Upper lobe of left lung (tissue), 6 donors: ENCODE results near the gene SMIM11. TPM values are rescaled to one million over a fixed set of nuclear protein-coding genes. Genes with fewer than 3 reads are reported as not detected.

ENCODE experiments used
- ATAC-seq, 2 donors: fragments of 200-7000 bp; cut with Tn5 transposase; one replicate each; pipeline ENCODE4 v1.9.1; 2022; ENCODE audit warnings: mild to moderate bottlenecking in 2 of 2, moderate library complexity in 2 of 2; ENCODE audit not compliant: low FRiP score in 2 of 2
- DNase-seq, 2 donors: peaks; one replicate each; pipeline ENCODE4 v3.0.0-alpha.2; 2019 to 2020
- H3K27ac ChIP-seq, 4 donors: fragments of 200-600 bp; sonication (generic); one replicate each; pipeline ENCODE4 v1.5.1; 2016 to 2019
- H3K27me3 ChIP-seq, 4 donors: fragments of 200-600 bp; sonication (generic); one replicate each; pipeline ENCODE4 v1.5.1; 2017 to 2019
- H3K36me3 ChIP-seq, 4 donors: fragments of 200-600 bp; sonication (generic); one replicate each; pipeline ENCODE4 v1.5.1; 2016 to 2019
- H3K4me1 ChIP-seq, 4 donors: fragments of 200-600 bp; sonication (generic); one replicate each; pipeline ENCODE4 v1.5.1; 2018 to 2019
- H3K4me3 ChIP-seq, 4 donors: fragments of 200-600 bp; sonication (generic); one replicate each; pipeline ENCODE4 v1.5.1; 2017 to 2019; ENCODE audit warnings: mild to moderate bottlenecking in 2 of 4, moderate library complexity in 1 of 4
- H3K9me3 ChIP-seq, 4 donors: fragments of 200-600 bp; sonication (generic); one replicate each; pipeline ENCODE4 v1.5.1; 2018 to 2019
- CTCF ChIP-seq, 6 experiments: fragments of 450-650 bp in 4 of 6; fragments of 200-600 bp in 2 of 6; sonication (generic) in 2 of 6; IDR thresholded peaks; one replicate each; pipeline ENCODE4 v1.5.1; 2016 to 2019; ENCODE audit warnings: antibody characterized with exemption in 6 of 6
- EP300 ChIP-seq, 4 donors: sonication (generic); formaldehyde crosslinking; IDR thresholded peaks; one replicate each; pipeline ENCODE4 v1.5.1; 2017; ENCODE audit warnings: antibody characterized with exemption in 4 of 4, control low read depth in 2 of 4
- POLR2A ChIP-seq, 4 donors: fragments of 450-650 bp; IDR thresholded peaks; one replicate each; pipeline ENCODE4 v1.5.1; 2016 to 2017; ENCODE audit warnings: antibody characterized with exemption in 4 of 4, mild to moderate bottlenecking in 2 of 4
- POLR2AphosphoS5 ChIP-seq, 2 donors: sonication (generic); formaldehyde crosslinking; IDR thresholded peaks; one replicate each; pipeline ENCODE4 v1.5.1; 2017; ENCODE audit warnings: antibody characterized with exemption in 2 of 2
- WGBS, 2 donors: methylation state at CpG; one replicate each; pipeline ENCODE4 v1.1.5; 2017 to 2018; 5-methylcytosine and 5-hydroxymethylcytosine counted together
- total RNA-seq, 6 donors: library from RNA; depleted of rRNA in 4 of 6; stranded (reverse); fragments of >200 nt in 4 of 6; gene quantifications; one replicate each; pipeline versions ENCODE4 v1.1.0 to v1.2.1, GENCODE V29; 2016 to 2021
- donor health status: DM: no; HTN: no; CAD: no; lungs with moderate emphysema.
- donor health status: DM: no; HTN: yes; CAD: no; lungs with severe emphysema.

SMIM11 gene
- total RNA-seq, 6 donors from 2014 or later = 3.0 to 21.6 (median 8.0) TPM

DNA sequence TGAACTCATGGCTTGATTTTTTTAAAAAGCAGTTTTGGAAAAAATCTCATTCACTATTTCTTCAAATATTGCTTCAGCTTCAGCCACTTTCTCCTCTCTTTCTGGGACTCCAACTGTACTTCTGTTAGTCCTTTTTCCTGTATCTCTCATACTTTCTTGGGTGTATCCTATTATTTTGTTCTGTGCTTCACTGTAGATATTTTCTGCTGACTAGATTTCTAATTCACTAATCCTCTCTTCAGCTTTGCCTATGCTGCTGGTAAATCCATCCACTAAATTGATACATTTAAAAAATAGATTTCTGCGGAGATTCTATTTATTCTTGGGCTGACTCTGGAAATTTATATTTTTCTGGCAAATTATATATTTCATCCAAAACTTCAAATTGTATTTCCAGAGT lies 16.4 kb upstream of the SMIM11 start:
- Histone ChIP-seq H3K27ac (no peak overlapping the region), H3K4me1 (peaks cover 0 to 5% (median 0%) of the 10 kb centered on the region in 4 donors), H3K36me3 (no peaks in the 10 kb centered on the region), H3K4me3 (no peak overlapping the region), H3K9me3 (no peaks in the 10 kb centered on the region), H3K27me3 (no peaks in the 10 kb centered on the region)
- 51 to 90% methylated on average over 1 of the region's 1 CpG for WGBS, 2 donors
- TF ChIP-seq EP300 (IDR thresholded peaks at IDR 0.05) = no peak
- DNase-seq = no peak
- no peak for ATAC-seq

DNA sequence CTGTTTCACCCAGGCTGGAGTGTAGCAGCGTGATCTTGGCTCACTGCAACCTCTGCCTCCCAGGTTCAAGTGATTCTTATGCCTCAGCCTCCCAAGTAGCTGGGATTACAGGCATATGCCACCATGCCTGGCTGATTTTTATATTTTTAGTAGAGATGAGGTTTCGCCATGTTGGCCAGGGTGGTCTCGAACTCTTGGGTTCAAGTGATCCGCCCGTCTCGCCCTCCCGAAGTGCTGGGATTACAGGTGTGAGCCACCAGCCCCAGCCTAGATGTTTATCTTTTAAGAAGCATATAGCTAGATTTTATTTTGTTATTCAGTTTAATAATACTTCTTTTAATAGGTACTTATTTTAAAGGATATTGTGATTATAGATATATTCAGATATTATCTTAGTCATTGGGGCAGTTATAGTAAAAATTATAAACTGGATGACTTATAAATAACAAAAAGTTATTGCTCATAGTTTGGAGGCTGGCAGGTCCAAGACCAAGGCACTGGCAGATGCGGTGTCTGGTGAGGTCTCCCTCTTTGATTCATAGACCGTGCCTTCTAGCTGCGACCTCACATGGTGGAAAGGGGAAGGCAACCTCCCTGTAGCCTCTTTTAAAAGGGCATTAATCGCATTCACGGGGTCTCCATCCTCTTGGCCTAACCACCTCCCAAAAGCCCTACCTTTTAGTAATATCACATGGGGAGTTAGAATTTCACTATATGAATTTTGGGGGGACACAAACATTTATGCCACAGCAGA lies 14.6 kb upstream of the SMIM11 start:
- Histone ChIP-seq H3K9me3 (no peaks in the 10 kb centered on the region), H3K27ac (no peak overlapping the region), H3K27me3 (no peaks in the 10 kb centered on the region), H3K4me1 (peaks cover 0 to 5% (median 0%) of the 10 kb centered on the region in 4 donors), H3K4me3 (no peak overlapping the region), H3K36me3 (no peaks in the 10 kb centered on the region)
- no peak for ATAC-seq
- DNase-seq = no peak
- TF ChIP-seq POLR2A (IDR thresholded peaks at IDR 0.05) (no peak), EP300 (IDR thresholded peaks at IDR 0.05) (no peak), POLR2AphosphoS5 (IDR thresholded peaks at IDR 0.05) (no peak), CTCF (IDR thresholded peaks at IDR 0.05) (no peak)
- 93% methylated on average over 12 of the region's 12 CpGs for WGBS, 2 donors

DNA sequence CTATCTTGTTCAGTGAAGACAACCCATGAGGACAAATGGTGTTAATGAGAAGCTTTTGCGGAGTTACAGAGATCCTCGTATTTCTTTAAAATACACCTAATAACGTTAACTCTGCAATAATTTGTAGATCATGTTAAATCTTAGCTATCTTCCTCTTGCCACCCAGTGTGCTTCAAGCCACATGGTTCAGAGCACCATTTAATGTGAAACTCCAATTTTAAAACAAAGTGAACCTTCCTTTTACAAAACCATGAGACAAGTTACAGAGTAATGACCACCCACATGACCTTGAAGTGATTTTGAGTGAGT lies 13.2 kb upstream of the SMIM11 start:
- ATAC-seq = no peak
- no peaks in the 10 kb centered on the region for H3K9me3 ChIP-seq
- no peak overlapping the region for H3K4me3 ChIP-seq
- no peaks in the 10 kb centered on the region for H3K36me3 ChIP-seq
- H3K27me3 ChIP-seq = no peaks in the 10 kb centered on the region
- DNase-seq = no peak
- H3K4me1 ChIP-seq = peaks cover 0 to 5% (median 0%) of the 10 kb centered on the region in 4 donors
- TF ChIP-seq POLR2AphosphoS5 (IDR thresholded peaks at IDR 0.05) (no peak), POLR2A (IDR thresholded peaks at IDR 0.05) (no peak)
- 20 to 26% methylated on average over 3 of the region's 3 CpGs for WGBS, 2 donors
- no peak overlapping the region for H3K27ac ChIP-seq

- H3K27ac ChIP-seq = no peak overlapping the region
- no peak overlapping the region for H3K4me3 ChIP-seq
- ATAC-seq (no peak), DNase-seq (no peak)
- H3K4me1 ChIP-seq = peaks cover 0 to 5% (median 0%) of the 10 kb centered on the region in 4 donors
- H3K27me3 ChIP-seq = no peaks in the 10 kb centered on the region
- H3K36me3 ChIP-seq = no peaks in the 10 kb centered on the region
- 95 to 98% methylated on average over 3 of the region's 3 CpGs for WGBS, 2 donors
- H3K9me3 ChIP-seq = no peaks in the 10 kb centered on the region
- TF ChIP-seq CTCF (IDR thresholded peaks at IDR 0.05) (no peak), POLR2A (IDR thresholded peaks at IDR 0.05) (no peak), EP300 (IDR thresholded peaks at IDR 0.05) (no peak), POLR2AphosphoS5 (IDR thresholded peaks at IDR 0.05) (no peak)
These were observed 12.6 kb upstream of the SMIM11 start for GRCh38 chr21:34362670-34363069.

- no peak for DNase-seq
- ATAC-seq = no peak
- no peak within 1 kb of the TSS for H3K4me3 ChIP-seq
These were observed 11.6 kb upstream of the SMIM11 start, which contains the start of gene KCNE2 for GRCh38 chr21:34363733-34364132. Gene KCNE2 (plus strand): TSS chr21:34364006. CDS start chr21:34370479, 6,473 bp downstream.

More at GRCh38 chr21:34363733-34364132, 11.6 kb upstream of the SMIM11 start, which contains the start of gene KCNE2:
- 83 to 88% methylated on average over 3 of the region's 3 CpGs for WGBS, 2 donors
- Histone ChIP-seq H3K36me3 (no peaks in the 10 kb centered on the region), H3K27me3 (no peaks in the 10 kb centered on the region), H3K27ac (no peak within 1 kb of the TSS), H3K4me1 (peaks cover 0 to 5% (median 0%) of the 10 kb centered on the region in 4 donors), H3K9me3 (no peaks in the 10 kb centered on the region)
- no peak for TF ChIP-seq CTCF (IDR thresholded peaks at IDR 0.05)
- no peak for TF ChIP-seq EP300 (IDR thresholded peaks at IDR 0.05)
- TF ChIP-seq POLR2A (IDR thresholded peaks at IDR 0.05) = no peak
- TF ChIP-seq POLR2AphosphoS5 (IDR thresholded peaks at IDR 0.05) = no peak
